Measurements from ENCODE around the gene KMT2C.
"Not testable (repeated sequence)": the region's sequence is repeated elsewhere in the genome, so short reads cannot be mapped to it uniquely, and the experiment has no call there.

Gene KMT2C

GRCh38 chr7:152435384-152436110, at the start of gene KMT2C:
Gene KMT2C (minus strand): TSS chr7:152436003. CDS start chr7:152435786, 217 bp downstream.
- no peak for TF ChIP-seq CTCF (IDR thresholded peaks at IDR 0.05; ENCODE audit: extremely low read depth, missing control alignments)
- DNase-seq (ENCODE audit: low spot score), result peak; percentile 83

GRCh38 chr7:152481082-152481481, 45.3 kb upstream of the KMT2C start:
- no peak for DNase-seq (ENCODE audit: low spot score)
- no peak for TF ChIP-seq CTCF (IDR thresholded peaks at IDR 0.05; ENCODE audit: extremely low read depth, missing control alignments)

GRCh38 chr7:152480664-152481063, 44.9 kb upstream of the KMT2C start:
- no peak for DNase-seq (ENCODE audit: low spot score)
- TF ChIP-seq CTCF (IDR thresholded peaks at IDR 0.05; ENCODE audit: extremely low read depth, missing control alignments), result no peak

GRCh38 chr7:152479595-152479994, 43.8 kb upstream of the KMT2C start:
- no peak for TF ChIP-seq CTCF (IDR thresholded peaks at IDR 0.05; ENCODE audit: extremely low read depth, missing control alignments)
- DNase-seq (ENCODE audit: low spot score), result no peak

GRCh38 chr7:152478140-152478539, 42.3 kb upstream of the KMT2C start:
- DNase-seq (ENCODE audit: low spot score), result no peak
- no peak for TF ChIP-seq CTCF (IDR thresholded peaks at IDR 0.05; ENCODE audit: extremely low read depth, missing control alignments)

GRCh38 chr7:152477079-152477478, 41.3 kb upstream of the KMT2C start:
- TF ChIP-seq CTCF (IDR thresholded peaks at IDR 0.05; ENCODE audit: extremely low read depth, missing control alignments), result no peak
- no peak for DNase-seq (ENCODE audit: low spot score)

- TF ChIP-seq CTCF (IDR thresholded peaks at IDR 0.05; ENCODE audit: extremely low read depth, missing control alignments), result no peak
- DNase-seq (ENCODE audit: low spot score), result no peak
Observed at GRCh38 chr7:152476551-152476950, 40.7 kb upstream of the KMT2C start.

- DNase-seq (ENCODE audit: low spot score), result not testable (repeated sequence)
Observed at GRCh38 chr7:152471023-152471620, 35.3 kb upstream of the KMT2C start.

GRCh38 chr7:152470251-152471022, 34.6 kb upstream of the KMT2C start:
- DNase-seq (ENCODE audit: low spot score), result not testable (repeated sequence)

GRCh38 chr7:152469576-152469975, 33.8 kb upstream of the KMT2C start:
- not testable (repeated sequence) for DNase-seq (ENCODE audit: low spot score)

Measured in GM20000 (cell line).